ENCODE data around the gene NTHL1. TPM values are rescaled to one million over a fixed set of nuclear protein-coding genes. Genes with fewer than 3 reads are reported as not detected.

The NTHL1 gene
- total and polyA plus RNA-seq, 9 of the 15 experiments (the other 6 are each of a cell fraction or from before 2014, with no cell fraction given), result 1.1 to 58.8 (median 17.6) TPM

GRCh38 chr16:2079991-2080390 lies 32.4 kb upstream of the NTHL1 start:
- Histone ChIP-seq H3K27me3 (ENCODE audit: control insufficient read depth in 2 of 2, insufficient read depth in 2 of 2, low read length in 2 of 2) (no peaks in the 10 kb centered on the region), H3K9ac (ENCODE audit: insufficient read depth in 1 of 2, low read depth in 2 of 2, low read length in 2 of 2) (no peak overlapping the region), H3K4me3 (no peak overlapping the region), H3K36me3 (ENCODE audit: control insufficient read depth, insufficient read depth, low read length) (peaks cover 47% of the 10 kb centered on the region; the same call in 1 of the 3 replicates), H3K79me2 (ENCODE audit: control insufficient read depth, insufficient read depth, low read length) (no peaks in the 10 kb centered on the region), H3K9me3 (replicated peaks; ENCODE audit: control insufficient read depth, insufficient read depth, low read depth, low read length) (no peaks in the 10 kb centered on the region), H3K27ac (ENCODE audit: extremely low read depth, low read depth, low read length) (no peak overlapping the region), H3K9me1 (ENCODE audit: control insufficient read depth, insufficient read depth, low read length) (no peaks in the 10 kb centered on the region), H4K20me1 (replicated peaks; ENCODE audit: control insufficient read depth, insufficient read depth, low read length) (no peaks in the 10 kb centered on the region), H3K4me2 (ENCODE audit: insufficient read depth, low read length) (no peak overlapping the region), H2AFZ (ENCODE audit: low read depth, low read length) (no peak overlapping the region), H3K4me1 (replicated peaks in 1 of 2; ENCODE audit: control insufficient read depth in 2 of 2, insufficient read depth in 2 of 2, low read length in 2 of 2) (peaks cover 0 to 35% of the 10 kb centered on the region in 2 experiments; a peak in 2 of 5 replicates)
- no peak for ATAC-seq
- intact Hi-C loops (cut with micrococcal nuclease), result no loop called here
- 89% methylated on average over 14 of the region's 16 CpGs for WGBS (ENCODE audit: insufficient coverage, low coverage, missing lambda C conversion rate)
- no peak for DNase-seq (ENCODE audit: extremely low read depth in 1 of 4, low spot score in 3 of 4)
- in situ Hi-C loops (cut with MboI), result loop anchor here (10.0 kb wide), 1 partner anchor 65 kb away; the partner anchor contains the start of gene RAB26
- TF ChIP-seq HNRNPLL (IDR thresholded peaks at IDR 0.05; ENCODE audit: low read depth, low read length, poor library complexity, severe bottlenecking) (no peak), NCOR1 (IDR thresholded peaks at IDR 0.05) (no peak), TBL1XR1 (IDR thresholded peaks at IDR 0.05; ENCODE audit: low read length in 2 of 2) (no peak), DNMT1 (IDR thresholded peaks at IDR 0.05) (no peak), VEZF1 (CRISPR knock-in tag; IDR thresholded peaks at IDR 0.05) (no peak), CREB1 (IDR thresholded peaks at IDR 0.05) (no peak), CREB1 (CRISPR knock-in tag; IDR thresholded peaks at IDR 0.05) (no peak), ZNF277 (CRISPR knock-in tag; IDR thresholded peaks at IDR 0.05; ENCODE audit: borderline replicate concordance) (no peak), E2F6 (IDR thresholded peaks at IDR 0.05; ENCODE audit: borderline replicate concordance in 1 of 2, extremely low read depth in 1 of 2, insufficient read depth in 1 of 2, insufficient read length in 1 of 2, low read depth in 1 of 2, low read length in 1 of 2, poor library complexity in 1 of 2, severe bottlenecking in 1 of 2) (no peak), NFATC3 (IDR thresholded peaks at IDR 0.05) (no peak)
- ChIA-PET CTCF (ENCODE audit: low intra/inter-chr PET ratio) (no interaction called here), POLR2A (interaction anchor here (0.5 to 2.5 kb wide), 4 partner anchors 8 to 720 kb away, joined by 3 to 10 read pairs (median 4); no protein-coding TSS in a partner anchor)
- no peak for FAIRE-seq
- BruUV-seq (replicated peaks), result no TSS peak

Data from K562 (cell line).